Activated CD8-positive, alpha-beta T cell treated with anti-CD3 and anti-CD28 coated beads for 36 hours (primary cell): ENCODE results near the gene COL3A1. TPM values are rescaled to one million over a fixed set of nuclear protein-coding genes. Genes with fewer than 3 reads are reported as not detected.

Experiments used
- microRNA-seq: library from miRNA; unstranded; fragments of <30 nt; microRNA quantifications from one replicate; pipeline ENCODE4 v1.2.0, GENCODE V29; 2022; ENCODE audit warnings: borderline microRNAs expressed, borderline replicate concordance
- total RNA-seq, 2 experiments: library from RNA; stranded (reverse); gene quantifications; one replicate each; pipeline ENCODE4 v1.2.3, GENCODE V29; 2021

COL3A1 gene
- total RNA-seq, 2 experiments from 2014 or later = not detected

Small RNA genes lying within 50 kb of the gene (microRNA-seq; reads per million reads assigned to microRNA genes)
- gene MIR1245A = not detected
- not detected for gene MIR1245B
- gene MIR3606 = not detected

Other genes with a start within 250 kb of the COL3A1 start
- gene COL5A2, start 205.4 kb downstream of the COL3A1 start, total RNA-seq = 1 to 10 TPM; 2.3 to 3.3 TPM